ENCODE results near the gene CACNA1H.

DNA sequence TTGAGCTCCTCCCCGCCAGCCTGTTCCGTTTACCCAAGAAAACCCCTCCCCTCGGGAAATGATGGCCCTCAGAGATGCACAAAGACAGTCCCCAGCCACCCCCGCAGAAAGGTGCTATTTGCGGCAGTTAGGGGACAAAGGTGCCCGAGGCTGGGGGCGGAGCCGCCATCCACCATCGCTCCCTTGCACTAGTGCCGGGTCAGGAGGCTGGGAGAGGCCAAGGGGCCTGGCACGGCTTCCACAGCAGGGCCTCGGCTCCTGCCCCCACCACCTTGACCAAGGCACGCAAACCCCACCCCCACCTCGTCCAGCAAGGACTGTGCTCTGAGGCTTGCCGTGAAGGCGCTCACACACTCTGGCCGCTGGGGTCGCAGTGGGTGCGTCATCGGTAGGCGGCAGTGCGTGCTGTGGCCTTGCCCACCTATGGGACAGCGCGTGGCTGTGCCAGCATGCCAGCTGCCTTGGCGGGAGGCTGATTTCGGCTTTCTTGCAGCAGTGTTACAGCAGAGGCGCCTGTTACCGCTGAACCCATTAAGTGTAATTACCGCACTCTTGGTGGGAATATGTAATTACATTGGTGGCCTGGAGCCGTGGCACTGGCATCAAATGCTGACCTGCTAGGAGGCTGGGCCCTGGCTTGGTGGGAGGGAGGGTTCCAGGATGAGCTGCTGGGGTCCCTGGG lies 40.4 kb downstream of the CACNA1H start:
- TF ChIP-seq, protein P1, sequence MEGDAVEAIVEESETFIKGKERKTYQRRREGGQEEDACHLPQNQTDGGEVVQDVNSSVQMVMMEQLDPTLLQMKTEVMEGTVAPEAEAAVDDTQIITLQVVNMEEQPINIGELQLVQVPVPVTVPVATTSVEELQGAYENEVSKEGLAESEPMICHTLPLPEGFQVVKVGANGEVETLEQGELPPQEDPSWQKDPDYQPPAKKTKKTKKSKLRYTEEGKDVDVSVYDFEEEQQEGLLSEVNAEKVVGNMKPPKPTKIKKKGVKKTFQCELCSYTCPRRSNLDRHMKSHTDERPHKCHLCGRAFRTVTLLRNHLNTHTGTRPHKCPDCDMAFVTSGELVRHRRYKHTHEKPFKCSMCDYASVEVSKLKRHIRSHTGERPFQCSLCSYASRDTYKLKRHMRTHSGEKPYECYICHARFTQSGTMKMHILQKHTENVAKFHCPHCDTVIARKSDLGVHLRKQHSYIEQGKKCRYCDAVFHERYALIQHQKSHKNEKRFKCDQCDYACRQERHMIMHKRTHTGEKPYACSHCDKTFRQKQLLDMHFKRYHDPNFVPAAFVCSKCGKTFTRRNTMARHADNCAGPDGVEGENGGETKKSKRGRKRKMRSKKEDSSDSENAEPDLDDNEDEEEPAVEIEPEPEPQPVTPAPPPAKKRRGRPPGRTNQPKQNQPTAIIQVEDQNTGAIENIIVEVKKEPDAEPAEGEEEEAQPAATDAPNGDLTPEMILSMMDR (IDR thresholded peaks at IDR 0.05; ENCODE audit: insufficient read depth, low read length, poor library complexity, severe bottlenecking), result no peak
- no peak for TF ChIP-seq EZH2phosphoT487 (conservative IDR thresholded peaks at IDR 0.05; ENCODE audit: low read length)

Measured in SU-DHL-6 (cell line).